HepG2 (cell line): ENCODE results near the gene ADAMTS15. TPM values are rescaled to one million over a fixed set of nuclear protein-coding genes. Genes with fewer than 3 reads are reported as not detected.

Source experiments
- ATAC-seq: fragments of 200-7000 bp; cut with Tn5 transposase; 3 replicates; pipeline ENCODE4 v1.9.1; 2020; ENCODE audit warnings: mild to moderate bottlenecking, moderate library complexity
- BruUV-seq: library from RNA; stranded (reverse); fragments of 400-500 nt; replicated peaks from 2 replicates; lab custom pipeline; 2021; lab: Mats Ljungman, UMichigan
- CTCF ChIA-PET: fragments of 300-600 bp; formaldehyde crosslinking; extraction: SDS; loops from one replicate; lab custom pipeline; 2021; ENCODE audit warnings: low total read pairs, inconsistent platforms, low intra/inter-chr PET ratio; lab: Yijun Ruan, JAX
- POLR2A ChIA-PET: fragments of 350-600 bp; sonication (Branson Sonifier 250); formaldehyde crosslinking; loops from one replicate; lab custom pipeline; 2020; ENCODE audit warnings: antibody characterized with exemption, inconsistent platforms; lab: Yijun Ruan, JAX
- DNase-seq: peaks from one replicate; pipeline ENCODE4 v3.0.0-alpha.2; 2015; ENCODE audit warnings: low spot score
- FAIRE-seq: peaks from 3 replicates; lab custom pipeline; 2011; peaks lifted over from hg19 to GRCh38; lab: Jason Lieb, UNC
- H2AFZ ChIP-seq: one replicate; pipeline ENCODE4 v1.6.1; 2011; ENCODE audit warnings: low read length, inconsistent platforms
- H3K27ac ChIP-seq: fragments of 300-600 bp; 3 replicates; pipeline ENCODE4 v1.8.0; 2011; ENCODE audit warnings: mixed run types, mild to moderate bottlenecking, mixed read lengths, low read length, inconsistent platforms; ENCODE audit not compliant: insufficient read depth; ENCODE audit errors: extremely low read length
- H3K27me3 ChIP-seq, 2 experiments: fragments of 200-600 bp in 1 of 2; 2 replicates in 1 of 2; 3 replicates in 1 of 2; pipeline versions ENCODE4 v1.6.0 to v1.8.0; 2011; ENCODE audit warnings: low read length in 2 of 2, mild to moderate bottlenecking in 2 of 2, moderate library complexity in 2 of 2, inconsistent platforms in 1 of 2; ENCODE audit not compliant: insufficient read depth in 2 of 2, control insufficient read depth in 1 of 2
- H3K36me3 ChIP-seq, 2 experiments: fragments of 200-600 bp in 1 of 2; replicated peaks in 1 of 2; 2 replicates in 1 of 2; 3 replicates in 1 of 2; pipeline versions ENCODE4 v1.5.1 to v1.8.0; 2011; ENCODE audit warnings: low read length in 2 of 2, inconsistent platforms in 1 of 2; ENCODE audit not compliant: insufficient read depth in 2 of 2, control insufficient read depth in 1 of 2
- H3K4me1 ChIP-seq: 2 replicates; pipeline ENCODE4 v1.5.1; 2012; ENCODE audit warnings: low read length, inconsistent platforms; ENCODE audit not compliant: insufficient read depth
- H3K4me2 ChIP-seq: 2 replicates; pipeline ENCODE4 v1.6.0; 2011; ENCODE audit warnings: low read depth, low read length, inconsistent platforms
- H3K4me3 ChIP-seq, 3 experiments: fragments of 200-600 bp in 1 of 3; sonication (generic), shearing (Covaris generic) in 1 of 3; replicated peaks in 1 of 3; 2 replicates each; pipeline ENCODE4 v1.5.1; 2011 to 2016; ENCODE audit warnings: low read length in 3 of 3, inconsistent platforms in 2 of 3, low read depth in 2 of 3, mild to moderate bottlenecking in 2 of 3, control low read depth in 1 of 3, mixed read lengths in 1 of 3; ENCODE audit not compliant: insufficient read depth in 1 of 3
- H3K79me2 ChIP-seq: one replicate; pipeline ENCODE4 v1.6.1; 2011; ENCODE audit warnings: low read length, inconsistent platforms; ENCODE audit not compliant: insufficient read depth
- H3K9ac ChIP-seq: 2 replicates; pipeline ENCODE4 v1.6.0; 2011; ENCODE audit warnings: mild to moderate bottlenecking, low read depth, low read length, inconsistent platforms; ENCODE audit not compliant: insufficient read depth
- H3K9me3 ChIP-seq: 2 replicates; pipeline ENCODE4 v1.5.1; 2012; ENCODE audit warnings: mild to moderate bottlenecking, low read length
- H4K20me1 ChIP-seq: 2 replicates; pipeline ENCODE4 v1.6.0; 2011; ENCODE audit warnings: inconsistent platforms, mild to moderate bottlenecking, low read length, moderate library complexity; ENCODE audit not compliant: insufficient read depth
- FOXK2 ChIP-seq: fragments of 450-650 bp; IDR thresholded peaks from 2 replicates; pipeline ENCODE4 v1.6.1; 2016
- NR2F2 ChIP-seq: IDR thresholded peaks from 2 replicates; pipeline ENCODE4 v1.6.1; 2012; ENCODE audit warnings: low read depth, inconsistent platforms, borderline replicate concordance
- REXO4 ChIP-seq: sonication (generic); formaldehyde crosslinking; IDR thresholded peaks from 2 replicates; pipeline ENCODE4 v1.8.0; 2022; ENCODE audit warnings: missing genetic modification reagents, mild to moderate bottlenecking, borderline replicate concordance
- RFXANK ChIP-seq: IDR thresholded peaks from 2 replicates; pipeline ENCODE4 v1.6.1; 2016
- RXRA ChIP-seq: sonication (generic); formaldehyde crosslinking; IDR thresholded peaks from 2 replicates; pipeline ENCODE4 v1.5.1; 2020; ENCODE audit warnings: missing genetic modification reagents
- SAFB2 ChIP-seq: sonication (generic); formaldehyde crosslinking; IDR thresholded peaks from 2 replicates; pipeline ENCODE4 v1.5.1; 2020; ENCODE audit warnings: missing genetic modification reagents, low read depth, mild to moderate bottlenecking, borderline replicate concordance
- SAP130 ChIP-seq: IDR thresholded peaks from 2 replicates; pipeline ENCODE4 v1.6.1; 2016; ENCODE audit warnings: low read depth
- TBL1XR1 ChIP-seq: fragments of 150-350 bp; IDR thresholded peaks from 2 replicates; pipeline ENCODE4 v1.6.1; 2014; ENCODE audit warnings: borderline replicate concordance, low read length; ENCODE audit not compliant: partially characterized antibody
- ZBTB38 ChIP-seq: sonication (generic); formaldehyde crosslinking; IDR thresholded peaks from 2 replicates; pipeline ENCODE4 v1.5.1; 2020; ENCODE audit warnings: mild to moderate bottlenecking, missing genetic modification reagents
- ZNF235 ChIP-seq: sonication (generic); formaldehyde crosslinking; IDR thresholded peaks from 2 replicates; pipeline ENCODE4 v1.8.1; 2023; ENCODE audit warnings: mild to moderate bottlenecking, missing genetic modification reagents, borderline replicate concordance
- ZNF343 ChIP-seq: sonication (generic); formaldehyde crosslinking; IDR thresholded peaks from 2 replicates; pipeline ENCODE4 v1.4.0; 2020; ENCODE audit warnings: mild to moderate bottlenecking, missing genetic modification reagents
- ZNF800 ChIP-seq: sonication (generic); formaldehyde crosslinking; IDR thresholded peaks from 2 replicates; pipeline ENCODE4 v1.4.0; 2020; ENCODE audit warnings: missing genetic modification reagents
- WGBS: methylation state at CpG from one replicate; pipeline ENCODE4 v1.1.6; 2017; ENCODE audit warnings: low lambda C conversion rate; 5-methylcytosine and 5-hydroxymethylcytosine counted together
- in situ Hi-C: cut with HindIII; loops from 2 replicates; pipeline ENCODE4 v1.10.0; 2017; ENCODE audit warnings: low pct_unique_long_range_greater_than_20kb; ENCODE audit not compliant: extremely low pct_ligation_motif_present
- intact Hi-C: fragments of 100-400 bp; cut with micrococcal nuclease; formaldehyde crosslinking; loops from one replicate; pipeline ENCODE4 v1.10.0; 2022; ENCODE audit not compliant: unreplicated experiment
- polyA plus RNA-seq, 8 experiments: library from polyadenylated mRNA; depleted of rRNA in 3 of 8; stranded (reverse) in 7 of 8; unstranded in 1 of 8; fragments of >200 nt; fragmentation: Illumina TruSeq in 4 of 8; extraction: Trizol in 4 of 8; gene quantifications; 2 replicates each; pipeline versions ENCODE4 v1.2.1 to v1.2.3, GENCODE V29; 2011 to 2016; ENCODE audit warnings: low read depth in 4 of 8, missing spikeins in 1 of 8, mixed read lengths in 1 of 8; ENCODE audit not compliant: insufficient read depth in 1 of 8
- total RNA-seq, 5 experiments: library from RNA; depleted of rRNA; stranded (reverse); fragments of >200 nt; fragmentation: Illumina TruSeq; extraction: Trizol; gene quantifications; 2 replicates each; pipeline ENCODE4 v1.2.3, GENCODE V29; 2016; ENCODE audit warnings: low read depth in 1 of 5

Gene ADAMTS15
- total and polyA plus RNA-seq, 2 of the 13 experiments (the other 11 are each of a cell fraction or from before 2014, with no cell fraction given) = 0.01 to 0.02 TPM

GRCh38 chr11:130465263-130465662 lies 16.8 kb downstream of the ADAMTS15 start (continued):
- TF ChIP-seq TBL1XR1 (no peak), ZBTB38 (CRISPR knock-in tag) (no peak), RFXANK (no peak)

DNA sequence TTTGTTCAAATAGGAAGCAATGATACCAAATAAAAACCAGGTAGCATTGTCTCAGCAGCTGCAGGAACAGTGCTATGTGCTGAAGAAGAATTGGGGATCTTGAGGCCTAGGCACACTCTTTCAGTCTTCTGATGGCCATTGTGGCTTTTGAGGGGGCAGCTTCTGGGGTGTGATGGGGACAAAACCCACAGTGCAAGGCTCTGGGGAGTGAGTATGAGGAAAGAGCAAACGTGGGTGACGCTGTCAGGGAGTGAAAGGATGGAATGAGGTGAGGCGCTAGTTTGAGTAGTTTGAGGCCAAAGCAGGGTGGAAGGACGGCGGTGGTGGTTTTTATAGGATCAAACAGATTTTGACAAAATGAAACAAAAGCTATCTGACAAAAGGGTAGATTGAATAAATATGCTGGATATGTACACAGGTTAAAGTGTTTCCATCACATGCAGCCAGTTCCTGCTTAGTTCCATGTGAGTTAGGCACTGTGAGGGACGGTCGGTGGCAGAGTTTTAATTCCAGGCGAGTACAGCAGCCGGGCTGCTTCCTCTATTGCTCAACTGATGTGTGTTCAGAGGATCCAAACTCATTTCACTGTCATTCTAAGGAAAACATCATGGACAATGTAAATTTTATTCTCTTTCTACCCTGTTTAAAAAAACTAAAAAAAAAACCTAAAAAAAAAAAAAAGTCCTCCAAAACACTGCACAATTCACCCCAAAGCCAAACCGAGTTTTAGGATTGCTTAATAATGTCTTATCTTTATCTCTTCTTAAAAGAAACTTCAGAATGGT lies 18.9 kb downstream of the ADAMTS15 start:
- no peak overlapping the region for H3K27ac ChIP-seq
- in situ Hi-C loops (no loop called here), intact Hi-C loops (no loop called here)
- DNase-seq = no peak
- no peaks in the 10 kb centered on the region for H4K20me1 ChIP-seq
- H3K9me3 ChIP-seq = no peaks in the 10 kb centered on the region
- H3K4me1 ChIP-seq = no peaks in the 10 kb centered on the region
- no peak overlapping the region for H3K4me3 ChIP-seq
- H3K27me3 ChIP-seq = peaks cover 5 to 44% of the 10 kb centered on the region in 2 experiments; a peak in 4 of 5 replicates
- TF ChIP-seq SAP130 (CRISPR knock-in tag) (no peak), FOXK2 (no peak), RXRA (CRISPR knock-in tag) (no peak), NR2F2 (no peak), ZNF343 (CRISPR knock-in tag) (no peak)
- ATAC-seq = no peak
- no peak for FAIRE-seq
- POLR2A ChIA-PET = no interaction called here
- no peak overlapping the region for H3K9ac ChIP-seq
- no peaks in the 10 kb centered on the region for H3K79me2 ChIP-seq
- 35% methylated on average over 10 of the region's 10 CpGs for WGBS
- no peak overlapping the region for H2AFZ ChIP-seq
- no TSS peak for BruUV-seq
- H3K4me2 ChIP-seq = no peak overlapping the region
- CTCF ChIA-PET = no interaction called here
- no peaks in the 10 kb centered on the region for H3K36me3 ChIP-seq

GRCh38 chr11:130469181-130469580 lies 20.7 kb downstream of the ADAMTS15 start:
- intact Hi-C loops (no loop called here), in situ Hi-C loops (no loop called here)
- DNase-seq (no peak), FAIRE-seq (no peak), ATAC-seq (no peak)
- H3K4me1 ChIP-seq = no peaks in the 10 kb centered on the region
- no peak overlapping the region for H3K4me2 ChIP-seq
- no peak overlapping the region for H3K4me3 ChIP-seq
- H4K20me1 ChIP-seq = no peaks in the 10 kb centered on the region
- ChIA-PET POLR2A (no interaction called here), CTCF (no interaction called here)
- H3K9ac ChIP-seq = no peak overlapping the region
- H3K9me3 ChIP-seq = no peaks in the 10 kb centered on the region
- no peak overlapping the region for H3K27ac ChIP-seq
- no peak overlapping the region for H2AFZ ChIP-seq
- peaks cover 4 to 33% of the 10 kb centered on the region in 2 experiments; a peak in 4 of 5 replicates for H3K27me3 ChIP-seq
- no TSS peak for BruUV-seq
- no peaks in the 10 kb centered on the region for H3K36me3 ChIP-seq
- H3K79me2 ChIP-seq = no peaks in the 10 kb centered on the region
- whole genome bisulfite sequencing = 100% methylated on average over 1 of the region's 6 CpGs
- no peak for TF ChIP-seq SAFB2 (CRISPR knock-in tag)
- TF ChIP-seq ZNF235 (CRISPR knock-in tag) = no peak
- TF ChIP-seq REXO4 (CRISPR knock-in tag) = no peak
- no peak for TF ChIP-seq ZNF800 (CRISPR knock-in tag)
